Measurements from ENCODE around the gene TMEM53. TPM values are rescaled to one million over a fixed set of nuclear protein-coding genes. Genes with fewer than 3 reads are reported as not detected.

Gene TMEM53
- total RNA-seq, 1 donor from 2014 or later, result 3.8 TPM

- DNase-seq (ENCODE audit: low read depth in 2 of 2), result no peak
These were observed 25.6 kb downstream of the TMEM53 start for GRCh38 chr1:44648529-44649250.

GRCh38 chr1:44647896-44648295 lies 26.4 kb downstream of the TMEM53 start:
- no peak for DNase-seq (ENCODE audit: low read depth in 2 of 2)

GRCh38 chr1:44646261-44647110 lies 27.8 kb downstream of the TMEM53 start:
- no peak for DNase-seq (ENCODE audit: low read depth in 2 of 2)

- DNase-seq (ENCODE audit: low read depth in 2 of 2), result no peak
These were observed 28.6 kb downstream of the TMEM53 start for GRCh38 chr1:44645476-44646244.

- no peak for DNase-seq (ENCODE audit: low read depth in 2 of 2)
These were observed 29.5 kb downstream of the TMEM53 start for GRCh38 chr1:44644806-44645205.

GRCh38 chr1:44643721-44644334 lies 30.5 kb downstream of the TMEM53 start:
- DNase-seq (ENCODE audit: low read depth in 2 of 2), result peak in 1 of 2 donors; percentile 14

GRCh38 chr1:44642925-44643324 lies 31.4 kb downstream of the TMEM53 start:
- DNase-seq (ENCODE audit: low read depth in 2 of 2), result no peak

GRCh38 chr1:44642255-44642654 lies 32.0 kb downstream of the TMEM53 start:
- DNase-seq (ENCODE audit: low read depth in 2 of 2), result no peak

- peak in 1 of 2 donors; percentile 10 for DNase-seq (ENCODE audit: low read depth in 2 of 2)
These were observed 32.9 kb downstream of the TMEM53 start for GRCh38 chr1:44641126-44642102.

GRCh38 chr1:44640200-44640853 lies 34.0 kb downstream of the TMEM53 start:
- no peak for DNase-seq (ENCODE audit: low read depth in 2 of 2)

- no peak for DNase-seq (ENCODE audit: low read depth in 2 of 2)
These were observed 36.4 kb downstream of the TMEM53 start for GRCh38 chr1:44637702-44638411.

GRCh38 chr1:44636688-44637598 lies 37.3 kb downstream of the TMEM53 start:
- no peak for DNase-seq (ENCODE audit: low read depth in 2 of 2)

- DNase-seq (ENCODE audit: low read depth in 2 of 2), result no peak
These were observed 38.1 kb downstream of the TMEM53 start for GRCh38 chr1:44636083-44636687.

GRCh38 chr1:44635439-44635838 lies 38.8 kb downstream of the TMEM53 start:
- DNase-seq (ENCODE audit: low read depth in 2 of 2), result no peak

- no peak for DNase-seq (ENCODE audit: low read depth in 2 of 2)
These were observed 39.6 kb downstream of the TMEM53 start for GRCh38 chr1:44634606-44635189.

GRCh38 chr1:44632598-44632997 lies 41.7 kb downstream of the TMEM53 start:
- peak; percentile 44 to 62 for DNase-seq (ENCODE audit: low read depth in 2 of 2)
